Measurements from ENCODE around the gene SDF4. TPM values are rescaled to one million over a fixed set of nuclear protein-coding genes. Genes with fewer than 3 reads are reported as not detected.

The SDF4 gene
- total RNA-seq, 1 donor from 2014 or later: 74.2 TPM

- no peaks in the 10 kb centered on the region for H3K9me3 ChIP-seq
- H3K4me3 ChIP-seq: no peak overlapping the region
- H3K27me3 ChIP-seq: no peaks in the 10 kb centered on the region
- H3K27ac ChIP-seq: no peak overlapping the region
- no peak for DNase-seq (ENCODE audit: extremely low spot score in 2 of 2)
- TF ChIP-seq, protein P1, sequence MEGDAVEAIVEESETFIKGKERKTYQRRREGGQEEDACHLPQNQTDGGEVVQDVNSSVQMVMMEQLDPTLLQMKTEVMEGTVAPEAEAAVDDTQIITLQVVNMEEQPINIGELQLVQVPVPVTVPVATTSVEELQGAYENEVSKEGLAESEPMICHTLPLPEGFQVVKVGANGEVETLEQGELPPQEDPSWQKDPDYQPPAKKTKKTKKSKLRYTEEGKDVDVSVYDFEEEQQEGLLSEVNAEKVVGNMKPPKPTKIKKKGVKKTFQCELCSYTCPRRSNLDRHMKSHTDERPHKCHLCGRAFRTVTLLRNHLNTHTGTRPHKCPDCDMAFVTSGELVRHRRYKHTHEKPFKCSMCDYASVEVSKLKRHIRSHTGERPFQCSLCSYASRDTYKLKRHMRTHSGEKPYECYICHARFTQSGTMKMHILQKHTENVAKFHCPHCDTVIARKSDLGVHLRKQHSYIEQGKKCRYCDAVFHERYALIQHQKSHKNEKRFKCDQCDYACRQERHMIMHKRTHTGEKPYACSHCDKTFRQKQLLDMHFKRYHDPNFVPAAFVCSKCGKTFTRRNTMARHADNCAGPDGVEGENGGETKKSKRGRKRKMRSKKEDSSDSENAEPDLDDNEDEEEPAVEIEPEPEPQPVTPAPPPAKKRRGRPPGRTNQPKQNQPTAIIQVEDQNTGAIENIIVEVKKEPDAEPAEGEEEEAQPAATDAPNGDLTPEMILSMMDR (IDR thresholded peaks at IDR 0.05): no peak
- no peak for TF ChIP-seq POLR2AphosphoS5 (IDR thresholded peaks at IDR 0.05; ENCODE audit: insufficient read depth in 1 of 2, low read depth in 1 of 2)
- H3K4me1 ChIP-seq: peaks cover 38% of the 10 kb centered on the region
- intact Hi-C loops (cut with DNase I): no loop called here
- no peaks in the 10 kb centered on the region for H3K36me3 ChIP-seq
These were observed 44.0 kb upstream of the SDF4 start for GRCh38 chr1:1275836-1276235.

DNA sequence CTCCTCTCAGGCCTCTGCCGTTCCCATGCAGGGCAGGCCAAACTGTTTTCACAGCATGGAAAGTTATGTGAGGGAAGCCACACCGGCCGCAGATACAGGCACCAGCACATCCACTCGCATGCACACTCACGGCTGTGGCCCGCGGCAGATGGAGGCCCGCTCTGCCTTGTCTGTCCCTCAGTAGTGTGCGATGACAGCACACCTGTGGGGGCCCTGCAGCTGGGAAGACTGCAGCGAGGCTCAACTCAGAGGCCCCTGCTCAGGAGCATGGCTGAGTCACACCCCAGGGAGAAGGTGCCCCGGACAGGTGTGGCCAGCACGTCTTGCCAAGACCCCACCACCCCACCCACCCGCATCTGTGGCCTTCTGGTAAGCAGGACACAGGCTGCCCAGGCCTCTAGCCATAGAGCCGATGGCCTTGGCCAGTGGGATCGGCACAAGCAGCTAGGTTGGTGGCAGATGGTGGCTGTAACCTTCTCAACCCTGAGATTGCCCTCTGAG is 43.2 kb upstream of the SDF4 start:
- Histone ChIP-seq H3K27ac (no peak overlapping the region), H3K27me3 (no peaks in the 10 kb centered on the region), H3K4me3 (peak overlapping the region in 1 of 2 donors; percentile 97), H3K4me1 (peaks cover 47% of the 10 kb centered on the region), H3K36me3 (no peaks in the 10 kb centered on the region), H3K9me3 (no peaks in the 10 kb centered on the region)
- TF ChIP-seq POLR2A (IDR thresholded peaks at IDR 0.05): no peak
- TF ChIP-seq, protein P1 (IDR thresholded peaks at IDR 0.05): no peak
- TF ChIP-seq POLR2AphosphoS5 (IDR thresholded peaks at IDR 0.05; ENCODE audit: insufficient read depth in 1 of 2, low read depth in 1 of 2): no peak
- intact Hi-C loops (cut with DNase I): no loop called here
- DNase-seq (ENCODE audit: extremely low spot score in 2 of 2): no peak

GRCh38 chr1:1274299-1274930 is 42.6 kb upstream of the SDF4 start:
- intact Hi-C loops (cut with DNase I): no loop called here
- TF ChIP-seq, protein P1 (IDR thresholded peaks at IDR 0.05): no peak
- TF ChIP-seq POLR2AphosphoS5 (IDR thresholded peaks at IDR 0.05; ENCODE audit: insufficient read depth in 1 of 2, low read depth in 1 of 2): no peak
- TF ChIP-seq POLR2A (IDR thresholded peaks at IDR 0.05): no peak
- H3K4me1 ChIP-seq: peaks cover 53% of the 10 kb centered on the region

GRCh38 chr1:1273512-1274298 is 41.9 kb upstream of the SDF4 start, which contains the start of gene UBE2J2:
UBE2J2 (minus strand) TSS chr1:1273854; CDS start chr1:1267992, 5,862 bp downstream.
- no peak for DNase-seq (ENCODE audit: extremely low spot score in 2 of 2)
- H3K27ac ChIP-seq: peak within 1 kb of the TSS; percentile 84
- H3K4me3 ChIP-seq: peak within 1 kb of the TSS; percentile 87 to 97
- TF ChIP-seq, protein P1 (IDR thresholded peaks at IDR 0.05): no peak
- TF ChIP-seq POLR2AphosphoS5 (IDR thresholded peaks at IDR 0.05; ENCODE audit: insufficient read depth in 1 of 2, low read depth in 1 of 2) (peak; percentile 60 to 62), POLR2A (IDR thresholded peaks at IDR 0.05) (peak in 1 of 2 donors; percentile 40)
- no peaks in the 10 kb centered on the region for H3K36me3 ChIP-seq
- peaks cover 56% of the 10 kb centered on the region for H3K4me1 ChIP-seq
- no peaks in the 10 kb centered on the region for H3K9me3 ChIP-seq
- H3K27me3 ChIP-seq: no peaks in the 10 kb centered on the region
- intact Hi-C loops (cut with DNase I): no loop called here

More at GRCh38 chr1:1274299-1274930, 42.6 kb upstream of the SDF4 start:
- DNase-seq (ENCODE audit: extremely low spot score in 2 of 2): no peak
- H3K4me3 ChIP-seq: peak overlapping the region; percentile 87 to 97
- no peaks in the 10 kb centered on the region for H3K9me3 ChIP-seq
- H3K27ac ChIP-seq: peak overlapping the region; percentile 78
- H3K27me3 ChIP-seq: no peaks in the 10 kb centered on the region
- no peaks in the 10 kb centered on the region for H3K36me3 ChIP-seq

Measured in vagina (tissue), 2 donors.